A549 (cell line): Measurements from ENCODE around the gene BAHCC1. TPM values are rescaled to one million over a fixed set of nuclear protein-coding genes. Genes with fewer than 3 reads are reported as not detected.

Source experiments
- ATAC-seq, 2 experiments: fragments of 200-7000 bp in 1 of 2; fragments of >200 bp in 1 of 2; cut with Nextera tagmentation in 1 of 2; cut with Tn5 transposase in 1 of 2; 3 replicates each; pipeline versions ENCODE4 v1.8.0 to v1.9.1; 2018 to 2020; ENCODE audit warnings: mild to moderate bottlenecking in 1 of 2, moderate library complexity in 1 of 2
- CTCF ChIA-PET: fragments of 300-600 bp; sonication (Branson Sonifier 250); formaldehyde crosslinking; extraction: SDS; loops from one replicate; lab custom pipeline; 2021; ENCODE audit warnings: antibody characterized with exemption, inconsistent platforms; lab: Yijun Ruan, JAX
- POLR2A ChIA-PET: fragments of 350-600 bp; formaldehyde crosslinking; extraction: SDS; loops from one replicate; lab custom pipeline; 2021; ENCODE audit warnings: antibody characterized with exemption, inconsistent platforms; lab: Yijun Ruan, JAX
- DNase-seq, 2 experiments: peaks; one replicate each; pipeline versions ENCODE4 v3.0.0 to v3.0.0-alpha.2; 2011 to 2016; ENCODE audit warnings: low read depth in 1 of 2, low spot score in 1 of 2
- FAIRE-seq: peaks from 2 replicates; lab custom pipeline; 2011; peaks lifted over from hg19 to GRCh38; lab: Jason Lieb, UNC
- H3K27ac ChIP-seq, 2 experiments: fragments of >200 bp; sonication (Bioruptor Twin); formaldehyde crosslinking; 3 replicates each; pipeline ENCODE4 v1.5.1; 2016 to 2017
- H3K4me1 ChIP-seq: fragments of >200 bp; sonication (Bioruptor Twin); formaldehyde crosslinking; 3 replicates; pipeline ENCODE4 v1.6.1; 2016
- H3K4me2 ChIP-seq: fragments of >200 bp; sonication (Bioruptor Twin); formaldehyde crosslinking; 3 replicates; pipeline ENCODE4 v1.6.1; 2016
- H3K4me3 ChIP-seq: fragments of >200 bp; sonication (Bioruptor Twin); formaldehyde crosslinking; 3 replicates; pipeline ENCODE4 v1.5.1; 2016
- H3K9me3 ChIP-seq: fragments of >200 bp; sonication (Bioruptor Twin); formaldehyde crosslinking; 3 replicates; pipeline ENCODE4 v1.6.1; 2016
- CBX2 ChIP-seq: fragments of 200-600 bp; sonication (generic); IDR thresholded peaks from 2 replicates; pipeline ENCODE4 v1.6.1; 2016; ENCODE audit warnings: low read depth, mild to moderate bottlenecking, borderline replicate concordance
- CHD4 ChIP-seq: fragments of 200-600 bp; sonication (generic); IDR thresholded peaks from 2 replicates; pipeline ENCODE4 v1.6.1; 2016; ENCODE audit warnings: antibody characterized with exemption, mild to moderate bottlenecking, borderline replicate concordance
- FOSB ChIP-seq: fragments of 250-450 bp; sonication (Bioruptor Pico); IDR thresholded peaks from 2 replicates; pipeline ENCODE4 v1.5.0; 2020; ENCODE audit warnings: mild to moderate bottlenecking, moderate library complexity
- FOSL2 ChIP-seq, 2 experiments: fragments of 450-650 bp in 1 of 2; fragments of >200 bp in 1 of 2; sonication (Bioruptor Twin) in 1 of 2; formaldehyde crosslinking; IDR thresholded peaks; 2 replicates each; pipeline versions ENCODE4 v1.5.0 to v1.6.1; 2016 to 2020; ENCODE audit warnings: mild to moderate bottlenecking in 1 of 2, moderate library complexity in 1 of 2
- HDAC2 ChIP-seq: fragments of 200-600 bp; sonication (generic); IDR thresholded peaks from 2 replicates; pipeline ENCODE4 v1.6.1; 2016
- HEYL ChIP-seq: fragments of 250-450 bp; sonication (Bioruptor Pico); IDR thresholded peaks from 2 replicates; pipeline ENCODE4 v1.8.0; 2021; ENCODE audit warnings: mild to moderate bottlenecking, moderate library complexity
- HOXB13 ChIP-seq: fragments of 250-450 bp; sonication (Bioruptor Pico); IDR thresholded peaks from 2 replicates; pipeline ENCODE4 v1.5.0; 2020; ENCODE audit warnings: low read depth, mild to moderate bottlenecking, moderate library complexity
- JUN ChIP-seq, 2 experiments: fragments of >200 bp; sonication (Bioruptor Twin); formaldehyde crosslinking; IDR thresholded peaks; 2 replicates in 1 of 2; 3 replicates in 1 of 2; pipeline ENCODE4 v1.6.1; 2016 to 2017
- KDM5A ChIP-seq: fragments of 200-600 bp; sonication (generic); IDR thresholded peaks from 2 replicates; pipeline ENCODE4 v1.6.1; 2016; ENCODE audit warnings: antibody characterized with exemption, mild to moderate bottlenecking
- MAZ ChIP-seq: fragments of 150-350 bp; IDR thresholded peaks from 2 replicates; pipeline ENCODE4 v1.6.1; 2014; ENCODE audit warnings: antibody characterized with exemption, low read depth, low read length, borderline replicate concordance
- MYC ChIP-seq: IDR thresholded peaks from 2 replicates; pipeline ENCODE4 v1.6.1; 2012; ENCODE audit warnings: mild to moderate bottlenecking, inconsistent platforms, low read length, improper control_type of control experiment, borderline replicate concordance
- NFE2L2 ChIP-seq: fragments of 150-350 bp; conservative IDR thresholded peaks from 2 replicates; pipeline ENCODE4 v1.6.1; 2014; ENCODE audit warnings: low read length
- RAD21 ChIP-seq, 2 experiments: fragments of >200 bp in 1 of 2; sonication (Bioruptor Twin) in 1 of 2; formaldehyde crosslinking in 1 of 2; IDR thresholded peaks in 1 of 2; conservative IDR thresholded peaks in 1 of 2; 2 replicates in 1 of 2; 3 replicates in 1 of 2; pipeline ENCODE4 v1.6.1; 2012 to 2018; ENCODE audit warnings: inconsistent platforms in 1 of 2
- RFX5 ChIP-seq: fragments of 450-650 bp; IDR thresholded peaks from 2 replicates; pipeline ENCODE4 v1.7.1; 2014; ENCODE audit warnings: antibody characterized with exemption, mild to moderate bottlenecking, moderate library complexity
- ZSCAN20 ChIP-seq: fragments of 250-450 bp; sonication (Bioruptor Pico); IDR thresholded peaks from 2 replicates; pipeline ENCODE4 v1.8.0; 2022; ENCODE audit warnings: mild to moderate bottlenecking, moderate library complexity
- WGBS: methylation state at CpG from one replicate; pipeline ENCODE4 v1.1.6; 2017; ENCODE audit errors: missing lambda C conversion rate; 5-methylcytosine and 5-hydroxymethylcytosine counted together
- polyA plus RNA-seq, 4 experiments: library from polyadenylated mRNA; depleted of rRNA in 3 of 4; stranded (reverse); fragments of >200 nt; fragmentation: RNase III in 1 of 4; extraction: RNeasy Plus Mini Kit Qiagen cat#74134 plus additional on column Dnase treatment in 1 of 4; gene quantifications; 2 replicates in 3 of 4; 3 replicates in 1 of 4; pipeline ENCODE4 v1.2.3, GENCODE V29; 2011 to 2017
- TF ChIP-seq, protein P1 (sequence below): fragments of >200 bp; sonication (Bioruptor Twin); formaldehyde crosslinking; IDR thresholded peaks from 3 replicates; pipeline ENCODE4 v1.6.1; 2016
- TF ChIP-seq, protein P2 (sequence below): IDR thresholded peaks from 2 replicates; pipeline ENCODE4 v1.6.1; 2012
- TF ChIP-seq, protein P3 (sequence below): fragments of 150-350 bp; IDR thresholded peaks from 2 replicates; pipeline ENCODE4 v1.6.1; 2014; ENCODE audit warnings: low read depth, mild to moderate bottlenecking, low read length

The BAHCC1 gene
- polyA plus RNA-seq, 2 of the 4 experiments (the other 2 are of a cell fraction), result 2.6 to 5.8 TPM

DNA sequence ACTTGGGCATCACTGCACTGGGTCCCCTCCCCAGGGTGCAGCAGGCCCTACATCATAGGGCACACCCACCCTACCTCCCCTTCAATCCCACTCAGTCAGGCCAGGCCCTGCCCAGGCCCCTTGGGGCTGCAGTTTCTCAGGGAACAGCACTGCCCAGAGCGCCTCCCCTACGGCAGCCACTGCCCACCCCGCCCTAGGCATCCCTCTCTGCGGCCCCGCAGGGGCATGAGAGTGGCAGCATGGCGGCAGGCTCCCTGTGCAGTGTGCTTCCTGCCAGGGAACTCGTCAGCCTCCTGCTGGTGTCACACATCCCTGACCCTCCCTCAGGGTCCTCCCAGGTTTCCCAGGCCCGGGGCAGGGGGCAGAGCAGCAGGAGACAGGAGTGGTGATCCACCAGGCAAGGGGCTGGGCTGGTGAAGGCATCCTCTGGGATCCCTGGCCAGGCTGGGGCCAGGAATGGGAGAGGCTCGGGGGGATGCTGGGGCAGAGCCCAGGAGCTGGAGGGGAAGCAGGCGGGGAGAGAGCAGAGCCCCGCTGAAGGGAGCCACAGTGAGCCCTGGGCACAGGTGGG is 16.2 kb upstream of the BAHCC1 start:
- CTCF ChIA-PET, result interaction anchor here (0.7 to 2.3 kb wide), 7 partner anchors 10 to 106 kb away, joined by 3 to 14 read pairs (median 3); no protein-coding TSS in a partner anchor
- H3K9me3 ChIP-seq, result no peaks in the 10 kb centered on the region
- no peak overlapping the region for H3K27ac ChIP-seq
- POLR2A ChIA-PET, result interaction anchor here (1.4 kb wide), 1 partner anchor 49 kb away, joined by 5 read pairs; no protein-coding TSS in a partner anchor
- FAIRE-seq (no peak), ATAC-seq (peak; percentile 32 to 38; a peak in 5 of 6 replicates), DNase-seq (no peak)
- no peaks in the 10 kb centered on the region for H3K4me1 ChIP-seq
- WGBS, result 79% methylated on average over 11 of the region's 11 CpGs
- no peak overlapping the region for H3K4me2 ChIP-seq
- no peak overlapping the region for H3K4me3 ChIP-seq
- TF ChIP-seq KDM5A (no peak), JUN (IDR thresholded peaks at IDR 0.05) (no peak), MAZ (no peak), HDAC2 (no peak)

DNA sequence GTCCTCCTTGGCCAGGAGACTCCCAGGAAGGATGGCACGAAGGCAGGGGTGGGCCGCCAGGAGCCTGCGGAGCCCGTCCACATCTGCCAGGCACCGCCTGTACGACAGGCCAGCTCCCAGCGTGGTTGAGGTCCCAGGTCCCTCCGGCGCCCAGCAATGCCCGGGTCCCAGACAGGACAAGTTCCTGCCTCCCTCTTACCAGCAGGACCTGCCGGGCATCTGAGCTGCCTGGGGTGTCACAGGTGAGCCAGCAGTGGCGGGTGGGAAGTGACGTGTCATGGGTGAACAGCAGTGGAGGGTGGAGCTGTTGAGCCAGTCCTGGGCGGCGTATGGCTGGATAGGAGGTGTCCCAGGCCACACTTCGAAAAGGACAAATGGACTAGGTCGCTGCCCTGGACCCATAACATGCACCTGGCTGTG is 15.7 kb upstream of the BAHCC1 start:
- FAIRE-seq (no peak), DNase-seq (no peak), ATAC-seq (peak; percentile 52 to 66)
- H3K27ac ChIP-seq, result no peak overlapping the region
- H3K4me1 ChIP-seq, result no peaks in the 10 kb centered on the region
- H3K4me3 ChIP-seq, result no peak overlapping the region
- WGBS, result 66% methylated on average over 11 of the region's 17 CpGs
- CTCF ChIA-PET, result interaction anchor here (0.7 to 2.3 kb wide), 6 partner anchors 11 to 105 kb away, joined by 3 to 14 read pairs (median 3); no protein-coding TSS in a partner anchor
- POLR2A ChIA-PET, result interaction anchor here (1.4 kb wide), 1 partner anchor 50 kb away, joined by 5 read pairs; no protein-coding TSS in a partner anchor
- H3K4me2 ChIP-seq, result no peak overlapping the region
- H3K9me3 ChIP-seq, result no peaks in the 10 kb centered on the region
- TF ChIP-seq, protein P1, sequence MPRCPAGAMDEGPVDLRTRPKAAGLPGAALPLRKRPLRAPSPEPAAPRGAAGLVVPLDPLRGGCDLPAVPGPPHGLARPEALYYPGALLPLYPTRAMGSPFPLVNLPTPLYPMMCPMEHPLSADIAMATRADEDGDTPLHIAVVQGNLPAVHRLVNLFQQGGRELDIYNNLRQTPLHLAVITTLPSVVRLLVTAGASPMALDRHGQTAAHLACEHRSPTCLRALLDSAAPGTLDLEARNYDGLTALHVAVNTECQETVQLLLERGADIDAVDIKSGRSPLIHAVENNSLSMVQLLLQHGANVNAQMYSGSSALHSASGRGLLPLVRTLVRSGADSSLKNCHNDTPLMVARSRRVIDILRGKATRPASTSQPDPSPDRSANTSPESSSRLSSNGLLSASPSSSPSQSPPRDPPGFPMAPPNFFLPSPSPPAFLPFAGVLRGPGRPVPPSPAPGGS, result no peak
- TF ChIP-seq FOSL2 (IDR thresholded peaks at IDR 0.05) (no peak), FOSL2 (CRISPR knock-in tag; IDR thresholded peaks at IDR 0.05) (no peak), HEYL (no peak), NFE2L2 (no peak), RAD21 (conservative IDR thresholded peaks at IDR 0.05 in 1 of 2, IDR thresholded peaks at IDR 0.05 in 1 of 2) (no peak), HOXB13 (no peak), FOSB (CRISPR knock-in tag) (no peak), RFX5 (no peak), MYC (no peak), ZSCAN20 (CRISPR knock-in tag) (no peak), CHD4 (no peak), CBX2 (no peak)
- TF ChIP-seq, protein P2, sequence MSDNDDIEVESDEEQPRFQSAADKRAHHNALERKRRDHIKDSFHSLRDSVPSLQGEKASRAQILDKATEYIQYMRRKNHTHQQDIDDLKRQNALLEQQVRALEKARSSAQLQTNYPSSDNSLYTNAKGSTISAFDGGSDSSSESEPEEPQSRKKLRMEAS, result no peak

DNA sequence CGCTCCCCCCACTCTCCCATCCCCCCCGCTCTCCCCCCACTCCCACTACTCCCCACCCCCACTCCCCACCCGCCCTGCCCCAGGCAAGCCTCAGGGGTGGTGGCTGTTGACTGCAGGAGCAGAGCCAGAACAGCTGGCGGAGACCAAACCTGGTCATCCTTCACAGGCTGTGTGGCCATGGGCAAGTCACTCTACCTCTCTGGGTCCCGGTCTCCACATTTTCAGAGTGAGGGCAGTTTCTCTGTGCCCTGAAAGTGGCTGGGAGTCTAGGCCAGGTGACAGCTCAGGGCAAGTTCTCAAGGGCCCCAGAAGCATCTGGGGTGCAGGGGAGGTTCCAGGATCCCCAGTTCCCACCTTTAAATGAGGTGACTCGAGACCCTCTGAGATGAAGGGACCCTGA is 15.1 kb upstream of the BAHCC1 start:
- no peak for DNase-seq
- Histone ChIP-seq H3K4me3 (no peak overlapping the region), H3K27ac (no peak overlapping the region), H3K9me3 (no peaks in the 10 kb centered on the region), H3K4me2 (no peak overlapping the region), H3K4me1 (no peaks in the 10 kb centered on the region)
- FAIRE-seq, result no peak
- WGBS, result 69% methylated on average over 2 of the region's 6 CpGs
- ATAC-seq, result no peak
- POLR2A ChIA-PET, result interaction anchor here (1.4 kb wide), 1 partner anchor 51 kb away, joined by 5 read pairs; no protein-coding TSS in a partner anchor
- TF ChIP-seq, protein P3, sequence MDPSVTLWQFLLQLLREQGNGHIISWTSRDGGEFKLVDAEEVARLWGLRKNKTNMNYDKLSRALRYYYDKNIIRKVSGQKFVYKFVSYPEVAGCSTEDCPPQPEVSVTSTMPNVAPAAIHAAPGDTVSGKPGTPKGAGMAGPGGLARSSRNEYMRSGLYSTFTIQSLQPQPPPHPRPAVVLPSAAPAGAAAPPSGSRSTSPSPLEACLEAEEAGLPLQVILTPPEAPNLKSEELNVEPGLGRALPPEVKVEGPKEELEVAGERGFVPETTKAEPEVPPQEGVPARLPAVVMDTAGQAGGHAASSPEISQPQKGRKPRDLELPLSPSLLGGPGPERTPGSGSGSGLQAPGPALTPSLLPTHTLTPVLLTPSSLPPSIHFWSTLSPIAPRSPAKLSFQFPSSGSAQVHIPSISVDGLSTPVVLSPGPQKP, result no peak
- TF ChIP-seq ZSCAN20 (CRISPR knock-in tag), result no peak
- CTCF ChIA-PET, result interaction anchor here (0.7 to 4.5 kb wide), 7 partner anchors 7 to 105 kb away, joined by 3 to 26 read pairs (median 4); no protein-coding TSS in a partner anchor
